ENCODE data around the gene MYH3.

DNA sequence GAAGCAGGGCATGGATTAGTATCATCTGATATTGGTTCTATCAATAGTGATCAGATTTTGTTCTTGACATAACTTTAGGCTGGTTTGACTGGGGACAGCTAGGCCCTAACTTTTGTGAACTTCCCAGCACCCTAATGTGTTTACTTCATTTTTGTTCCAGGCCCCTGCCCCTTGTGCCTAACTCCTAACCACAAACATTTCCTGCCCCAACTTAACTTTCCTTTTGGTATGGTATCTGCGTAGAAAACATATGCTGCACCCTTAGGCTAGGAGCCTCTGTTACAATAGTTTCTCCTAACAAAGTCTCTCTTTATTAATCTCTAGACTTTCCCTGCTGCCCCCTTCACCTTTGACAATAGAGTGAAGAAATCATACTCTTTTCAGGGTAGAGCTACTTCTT is 42.7 kb upstream of the MYH3 start:
- TF ChIP-seq, protein P1, sequence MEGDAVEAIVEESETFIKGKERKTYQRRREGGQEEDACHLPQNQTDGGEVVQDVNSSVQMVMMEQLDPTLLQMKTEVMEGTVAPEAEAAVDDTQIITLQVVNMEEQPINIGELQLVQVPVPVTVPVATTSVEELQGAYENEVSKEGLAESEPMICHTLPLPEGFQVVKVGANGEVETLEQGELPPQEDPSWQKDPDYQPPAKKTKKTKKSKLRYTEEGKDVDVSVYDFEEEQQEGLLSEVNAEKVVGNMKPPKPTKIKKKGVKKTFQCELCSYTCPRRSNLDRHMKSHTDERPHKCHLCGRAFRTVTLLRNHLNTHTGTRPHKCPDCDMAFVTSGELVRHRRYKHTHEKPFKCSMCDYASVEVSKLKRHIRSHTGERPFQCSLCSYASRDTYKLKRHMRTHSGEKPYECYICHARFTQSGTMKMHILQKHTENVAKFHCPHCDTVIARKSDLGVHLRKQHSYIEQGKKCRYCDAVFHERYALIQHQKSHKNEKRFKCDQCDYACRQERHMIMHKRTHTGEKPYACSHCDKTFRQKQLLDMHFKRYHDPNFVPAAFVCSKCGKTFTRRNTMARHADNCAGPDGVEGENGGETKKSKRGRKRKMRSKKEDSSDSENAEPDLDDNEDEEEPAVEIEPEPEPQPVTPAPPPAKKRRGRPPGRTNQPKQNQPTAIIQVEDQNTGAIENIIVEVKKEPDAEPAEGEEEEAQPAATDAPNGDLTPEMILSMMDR (IDR thresholded peaks at IDR 0.05), result no peak
- TF ChIP-seq ZFX (IDR thresholded peaks at IDR 0.05; ENCODE audit: borderline replicate concordance), result no peak
